GM12864 (cell line): Measurements from ENCODE around the gene EZR.

ENCODE experiments used
- DNase-seq: peaks from one replicate; pipeline ENCODE4 v3.0.0-alpha.2; 2011; ENCODE audit warnings: low read depth
- H3K4me3 ChIP-seq: 2 replicates; pipeline ENCODE4 v1.5.1; 2011; ENCODE audit warnings: mild to moderate bottlenecking, low read depth, low read length, control low read depth
- CTCF ChIP-seq: IDR thresholded peaks from 2 replicates; pipeline ENCODE4 v1.5.1; 2011; ENCODE audit warnings: low read depth, mild to moderate bottlenecking, moderate library complexity, low read length, control low read depth, inconsistent platforms; ENCODE audit errors: missing control alignments

Gene EZR

GRCh38 chr6:158780246-158780884, 38.8 kb downstream of the EZR start:
- no peak overlapping the region for H3K4me3 ChIP-seq
- no peak for TF ChIP-seq CTCF
- DNase-seq = no peak

- no peak for DNase-seq
- no peak overlapping the region for H3K4me3 ChIP-seq
- TF ChIP-seq CTCF = no peak
Measured at GRCh38 chr6:158778005-158778527, 41.1 kb downstream of the EZR start.

- H3K4me3 ChIP-seq = no peak overlapping the region
- no peak for DNase-seq
- TF ChIP-seq CTCF = no peak
Measured at GRCh38 chr6:158777510-158777909, 41.7 kb downstream of the EZR start.

- DNase-seq = no peak
- no peak overlapping the region for H3K4me3 ChIP-seq
- no peak for TF ChIP-seq CTCF
Measured at GRCh38 chr6:158776737-158777136, 42.4 kb downstream of the EZR start.

GRCh38 chr6:158775832-158776231, 43.3 kb downstream of the EZR start:
- no peak for TF ChIP-seq CTCF
- no peak overlapping the region for H3K4me3 ChIP-seq

GRCh38 chr6:158774717-158775449, 44.3 kb downstream of the EZR start:
- no peak overlapping the region for H3K4me3 ChIP-seq
- TF ChIP-seq CTCF = no peak

More at GRCh38 chr6:158775832-158776231, 43.3 kb downstream of the EZR start:
- DNase-seq = no peak

More at GRCh38 chr6:158774717-158775449, 44.3 kb downstream of the EZR start:
- DNase-seq = no peak
